ENCODE results near the gene PMEPA1. TPM values are rescaled to one million over a fixed set of nuclear protein-coding genes. Genes with fewer than 3 reads are reported as not detected.
"Not testable (repeated sequence)": the region's sequence is repeated elsewhere in the genome, so short reads cannot be mapped to it uniquely, and the experiment has no call there.

PMEPA1 gene
- polyA plus RNA-seq, 4 donors = 4.0 to 12.7 (median 9.6) TPM

DNA sequence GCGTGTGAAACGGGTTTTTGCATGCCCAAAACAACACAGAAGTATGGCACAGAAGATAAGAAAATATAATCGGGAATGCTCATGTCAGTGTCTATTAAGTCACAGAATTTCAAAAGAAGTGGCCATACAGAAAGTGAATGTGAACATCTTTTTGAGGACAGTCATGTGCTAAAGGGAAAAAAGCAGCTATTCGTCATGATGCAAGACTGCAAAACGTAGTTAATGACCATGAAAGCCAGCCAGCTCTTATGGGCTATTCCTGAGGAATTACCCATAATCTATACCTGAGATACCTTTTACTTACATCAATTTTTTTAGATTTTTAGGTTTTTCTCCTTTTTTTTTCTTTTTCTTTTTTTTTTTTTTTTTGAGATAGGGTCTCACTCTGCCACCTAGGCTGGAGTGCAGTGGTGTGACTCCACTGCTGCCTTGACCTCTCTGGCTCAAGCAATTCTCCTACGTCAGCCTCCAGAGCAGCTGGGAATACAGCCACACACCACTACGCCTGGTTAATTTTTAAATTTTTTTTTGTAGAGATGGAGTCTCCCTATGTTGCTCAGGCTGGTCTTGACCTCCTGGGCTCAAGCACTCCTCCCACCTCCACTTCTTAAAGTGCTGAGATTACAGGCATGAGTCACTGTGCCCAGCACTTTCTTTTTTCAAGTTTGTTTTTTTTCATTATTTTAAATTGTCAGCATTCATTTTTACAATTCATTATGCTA lies 71.5 kb downstream of the PMEPA1 start:
- 55 to 76% (median 58%) methylated on average over 7 of the region's 7 CpGs for WGBS, 3 donors
- Histone ChIP-seq H3K4me1 (ENCODE audit: control insufficient read depth in 3 of 3, insufficient read depth in 2 of 3, low read depth in 1 of 3, low read length in 2 of 3) (no peaks in the 10 kb centered on the region), H3K4me3 (ENCODE audit: low read depth in 1 of 3, low read length in 3 of 3) (no peak overlapping the region), H3K36me3 (ENCODE audit: control insufficient read depth in 3 of 3, insufficient read depth in 2 of 3, low read depth in 1 of 3, low read length in 3 of 3) (no peaks in the 10 kb centered on the region), H3K9me3 (ENCODE audit: control insufficient read depth in 2 of 2, insufficient read depth in 1 of 2, low read depth in 1 of 2, low read length in 1 of 2) (no peaks in the 10 kb centered on the region), H3K27ac (ENCODE audit: low read depth in 1 of 3, low read length in 2 of 3) (no peak overlapping the region), H3K27me3 (ENCODE audit: control insufficient read depth in 3 of 3, insufficient read depth in 3 of 3, low read length in 3 of 3) (peaks cover 0 to 3% (median 2%) of the 10 kb centered on the region in 3 donors)
- DNase-seq (no peak), FAIRE-seq (no peak)

DNA sequence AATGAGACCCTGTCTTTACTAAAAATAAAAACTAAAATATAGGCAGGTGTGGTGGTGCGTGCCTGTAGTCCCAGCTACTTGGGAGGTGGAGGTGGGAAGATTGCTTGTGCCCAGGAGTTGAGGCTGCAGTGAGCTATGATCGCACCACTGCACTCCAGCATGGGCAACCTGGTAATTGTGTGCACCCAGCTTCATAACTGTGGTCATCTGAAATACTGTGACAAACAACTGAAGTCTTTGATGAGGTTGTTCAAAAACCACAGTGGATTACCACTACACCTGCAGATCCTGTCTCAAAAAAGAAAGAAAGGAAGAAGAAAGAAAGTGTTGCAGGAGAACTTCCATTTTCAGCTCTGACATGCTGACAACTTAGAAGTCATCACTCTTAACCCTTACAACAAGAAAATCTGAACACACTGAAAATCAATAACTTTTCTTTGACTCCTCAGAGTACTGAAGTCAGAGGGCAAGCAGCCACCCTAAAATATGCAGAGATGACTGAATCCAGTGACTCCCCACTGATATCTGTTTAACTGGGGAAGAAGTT lies 75.8 kb downstream of the PMEPA1 start:
- Histone ChIP-seq H3K27me3 (ENCODE audit: control insufficient read depth in 3 of 3, insufficient read depth in 3 of 3, low read length in 3 of 3) (peaks cover 0 to 3% (median 2%) of the 10 kb centered on the region in 3 donors), H3K36me3 (ENCODE audit: control insufficient read depth in 3 of 3, insufficient read depth in 2 of 3, low read depth in 1 of 3, low read length in 3 of 3) (no peaks in the 10 kb centered on the region), H3K4me3 (ENCODE audit: low read depth in 1 of 3, low read length in 3 of 3) (no peak overlapping the region), H3K4me1 (ENCODE audit: control insufficient read depth in 3 of 3, insufficient read depth in 2 of 3, low read depth in 1 of 3, low read length in 2 of 3) (no peaks in the 10 kb centered on the region), H3K27ac (ENCODE audit: low read depth in 1 of 3, low read length in 2 of 3) (no peak overlapping the region), H3K9me3 (ENCODE audit: control insufficient read depth in 2 of 2, insufficient read depth in 1 of 2, low read depth in 1 of 2, low read length in 1 of 2) (no peaks in the 10 kb centered on the region)
- DNase-seq (no peak), FAIRE-seq (no peak)
- 72 to 82% (median 81%) methylated on average over 2 of the region's 2 CpGs for WGBS, 3 donors

GRCh38 chr20:57632286-57632685 lies 77.5 kb downstream of the PMEPA1 start:
- Histone ChIP-seq H3K4me3 (ENCODE audit: low read depth in 1 of 3, low read length in 3 of 3) (no peak overlapping the region), H3K9me3 (ENCODE audit: control insufficient read depth in 2 of 2, insufficient read depth in 1 of 2, low read depth in 1 of 2, low read length in 1 of 2) (no peaks in the 10 kb centered on the region), H3K27me3 (ENCODE audit: control insufficient read depth in 3 of 3, insufficient read depth in 3 of 3, low read length in 3 of 3) (peaks cover 0 to 3% (median 2%) of the 10 kb centered on the region in 3 donors), H3K4me1 (ENCODE audit: control insufficient read depth in 3 of 3, insufficient read depth in 2 of 3, low read depth in 1 of 3, low read length in 2 of 3) (peaks cover 0 to 3% (median 0%) of the 10 kb centered on the region in 3 donors), H3K36me3 (ENCODE audit: control insufficient read depth in 3 of 3, insufficient read depth in 2 of 3, low read depth in 1 of 3, low read length in 3 of 3) (no peaks in the 10 kb centered on the region), H3K27ac (ENCODE audit: low read depth in 1 of 3, low read length in 2 of 3) (no peak overlapping the region)
- WGBS, 3 donors = 79 to 96% (median 81%) methylated on average over 2 of the region's 2 CpGs
- FAIRE-seq = no peak
- DNase-seq = no peak

DNA sequence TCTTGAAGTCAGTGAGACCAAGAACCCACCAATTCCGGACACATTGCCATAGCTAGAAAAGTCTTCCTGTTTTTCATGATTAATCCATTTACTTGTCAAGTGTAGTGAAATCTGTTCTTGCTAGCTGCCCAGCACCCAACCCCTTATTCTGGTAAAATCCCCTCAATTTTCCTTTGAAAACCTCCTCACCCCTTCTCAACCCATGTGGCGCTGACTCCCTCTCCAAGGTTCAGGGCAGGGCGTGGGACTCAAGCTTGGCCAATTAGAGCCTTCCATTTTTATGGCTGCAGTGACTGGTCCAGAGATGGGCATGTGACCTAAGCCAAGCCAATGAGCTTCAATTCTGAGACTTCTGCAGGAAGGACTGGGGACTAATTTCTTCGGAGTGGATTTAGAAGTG lies 79.8 kb downstream of the PMEPA1 start:
- 63 to 82% (median 69%) methylated on average over 4 of the region's 4 CpGs for WGBS, 3 donors
- Histone ChIP-seq H3K4me1 (ENCODE audit: control insufficient read depth in 3 of 3, insufficient read depth in 2 of 3, low read depth in 1 of 3, low read length in 2 of 3) (peaks cover 0 to 3% (median 0%) of the 10 kb centered on the region in 3 donors), H3K4me3 (ENCODE audit: low read depth in 1 of 3, low read length in 3 of 3) (no peak overlapping the region), H3K27me3 (ENCODE audit: control insufficient read depth in 3 of 3, insufficient read depth in 3 of 3, low read length in 3 of 3) (peaks cover 0 to 3% (median 2%) of the 10 kb centered on the region in 3 donors), H3K27ac (ENCODE audit: low read depth in 1 of 3, low read length in 2 of 3) (peak overlapping the region in 1 of 3 donors; percentile 14), H3K36me3 (ENCODE audit: control insufficient read depth in 3 of 3, insufficient read depth in 2 of 3, low read depth in 1 of 3, low read length in 3 of 3) (no peaks in the 10 kb centered on the region), H3K9me3 (ENCODE audit: control insufficient read depth in 2 of 2, insufficient read depth in 1 of 2, low read depth in 1 of 2, low read length in 1 of 2) (peaks cover 0 to 7% of the 10 kb centered on the region in 2 donors)
- FAIRE-seq (no peak), DNase-seq (no peak)

DNA sequence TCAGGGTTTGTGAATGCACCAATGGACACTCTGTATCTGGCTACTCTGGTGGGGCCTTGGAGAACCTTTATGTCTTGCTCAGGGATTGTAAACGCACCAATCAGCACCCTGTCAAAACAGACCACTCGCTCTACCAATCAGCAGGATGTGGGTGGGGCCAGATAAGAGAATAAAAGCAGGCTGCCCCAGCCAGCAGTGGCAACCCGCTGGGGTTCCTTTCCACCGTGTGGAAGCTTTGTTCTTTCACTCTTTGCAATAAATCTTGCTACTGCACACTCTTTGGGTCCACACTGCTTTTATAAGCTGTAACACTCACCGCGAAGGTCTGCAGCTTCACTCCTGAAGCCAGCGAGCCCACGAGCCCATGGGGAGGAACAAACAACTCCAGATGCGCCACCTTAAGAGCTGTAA lies 80.3 kb downstream of the PMEPA1 start:
- H3K27ac ChIP-seq (ENCODE audit: low read depth in 1 of 3, low read length in 2 of 3) = peak overlapping the region in 1 of 3 donors; percentile 14
- H3K4me3 ChIP-seq (ENCODE audit: low read depth in 1 of 3, low read length in 3 of 3) = not testable (repeated sequence)
- 63 to 70% (median 64%) methylated on average over 9 of the region's 9 CpGs for WGBS, 3 donors

GRCh38 chr20:57628962-57629308 lies 80.9 kb downstream of the PMEPA1 start:
- Histone ChIP-seq H3K27ac (ENCODE audit: low read depth in 1 of 3, low read length in 2 of 3) (peak overlapping the region in 2 of 3 donors; percentile 18 to 47), H3K9me3 (ENCODE audit: control insufficient read depth in 2 of 2, insufficient read depth in 1 of 2, low read depth in 1 of 2, low read length in 1 of 2) (peaks cover 0 to 15% of the 10 kb centered on the region in 2 donors)
- H3K36me3 ChIP-seq (ENCODE audit: control insufficient read depth in 3 of 3, insufficient read depth in 2 of 3, low read depth in 1 of 3, low read length in 3 of 3); FAIRE-seq; DNase-seq; H3K27me3 ChIP-seq (ENCODE audit: control insufficient read depth in 3 of 3, insufficient read depth in 3 of 3, low read length in 3 of 3); H3K4me1 ChIP-seq (ENCODE audit: control insufficient read depth in 3 of 3, insufficient read depth in 2 of 3, low read depth in 1 of 3, low read length in 2 of 3); H3K4me3 ChIP-seq (ENCODE audit: low read depth in 1 of 3, low read length in 3 of 3): not testable (repeated sequence)
- 95% methylated on average over 7 to 12 of the region's 12 CpGs for WGBS, 3 donors

More for the DNA sequence above, 80.3 kb downstream of the PMEPA1 start:
- not testable (repeated sequence) for DNase-seq; H3K36me3 ChIP-seq (ENCODE audit: control insufficient read depth in 3 of 3, insufficient read depth in 2 of 3, low read depth in 1 of 3, low read length in 3 of 3); H3K4me1 ChIP-seq (ENCODE audit: control insufficient read depth in 3 of 3, insufficient read depth in 2 of 3, low read depth in 1 of 3, low read length in 2 of 3); H3K27me3 ChIP-seq (ENCODE audit: control insufficient read depth in 3 of 3, insufficient read depth in 3 of 3, low read length in 3 of 3); FAIRE-seq
- peaks cover 0 to 12% of the 10 kb centered on the region in 2 donors for H3K9me3 ChIP-seq (ENCODE audit: control insufficient read depth in 2 of 2, insufficient read depth in 1 of 2, low read depth in 1 of 2, low read length in 1 of 2)

DNA sequence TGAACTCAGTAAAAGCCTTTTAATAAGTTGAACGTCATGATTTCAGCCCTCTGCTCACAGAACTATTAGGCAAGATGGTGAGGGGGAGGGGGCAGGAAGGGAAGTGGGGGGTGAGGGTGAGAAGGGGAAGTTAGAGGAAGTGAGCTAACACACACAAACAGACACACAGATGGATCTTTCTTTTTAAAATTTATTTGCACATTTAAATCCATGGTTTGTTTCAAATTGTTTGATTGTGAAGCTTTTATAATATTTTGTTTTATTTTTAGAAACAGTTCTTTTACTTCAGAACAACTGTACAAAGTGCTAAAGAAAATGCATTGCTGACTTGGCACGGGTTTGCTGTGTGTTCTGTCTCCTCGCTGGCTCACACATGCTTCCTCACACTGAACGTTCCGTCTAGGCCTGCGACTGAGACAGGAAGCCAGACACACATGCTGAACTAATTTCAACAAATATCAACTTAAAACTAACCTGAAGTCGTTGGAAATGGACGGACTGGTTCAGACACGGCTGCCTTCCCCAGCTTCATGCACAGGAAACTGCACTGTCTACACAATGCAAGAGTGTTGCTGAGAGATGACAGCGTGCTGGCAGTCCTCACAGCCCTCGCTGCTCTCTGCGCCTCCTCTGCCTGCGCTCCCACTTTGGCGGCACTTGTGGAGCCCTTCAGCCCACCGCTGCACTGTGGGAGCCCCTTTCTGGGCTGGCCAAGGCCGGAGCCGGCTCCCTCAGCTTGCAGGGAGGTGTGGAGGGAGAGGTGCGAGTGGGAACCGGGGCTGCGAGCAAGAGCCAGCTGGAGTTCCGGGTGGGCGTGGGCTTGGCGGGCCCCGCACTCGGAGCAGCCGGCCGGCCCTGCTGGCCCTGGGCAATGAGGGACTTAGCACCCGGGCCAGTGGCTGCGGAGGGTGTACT lies 81.5 kb downstream of the PMEPA1 start:
- H3K27ac ChIP-seq (ENCODE audit: low read depth in 1 of 3, low read length in 2 of 3) = peak overlapping the region; percentile 42 to 83 (median 47)
- FAIRE-seq (no peak), DNase-seq (peak; percentile 17 to 50)
- H3K4me3 ChIP-seq (ENCODE audit: low read depth in 1 of 3, low read length in 3 of 3) = no peak overlapping the region
- H3K27me3 ChIP-seq (ENCODE audit: control insufficient read depth in 3 of 3, insufficient read depth in 3 of 3, low read length in 3 of 3) = no peaks in the 10 kb centered on the region
- H3K36me3 ChIP-seq (ENCODE audit: control insufficient read depth in 3 of 3, insufficient read depth in 2 of 3, low read depth in 1 of 3, low read length in 3 of 3) = no peaks in the 10 kb centered on the region
- peaks cover 0 to 3% (median 0%) of the 10 kb centered on the region in 3 donors for H3K4me1 ChIP-seq (ENCODE audit: control insufficient read depth in 3 of 3, insufficient read depth in 2 of 3, low read depth in 1 of 3, low read length in 2 of 3)
- WGBS, 3 donors = 51 to 84% (median 67%) methylated on average over 21 to 29 of the region's 29 CpGs
- peaks cover 0 to 18% of the 10 kb centered on the region in 2 donors for H3K9me3 ChIP-seq (ENCODE audit: control insufficient read depth in 2 of 2, insufficient read depth in 1 of 2, low read depth in 1 of 2, low read length in 1 of 2)

GRCh38 chr20:57627339-57627738 lies 82.5 kb downstream of the PMEPA1 start:
- FAIRE-seq = no peak
- no peaks in the 10 kb centered on the region for H3K27me3 ChIP-seq (ENCODE audit: control insufficient read depth in 3 of 3, insufficient read depth in 3 of 3, low read length in 3 of 3)
- peaks cover 0 to 3% (median 0%) of the 10 kb centered on the region in 3 donors for H3K4me1 ChIP-seq (ENCODE audit: control insufficient read depth in 3 of 3, insufficient read depth in 2 of 3, low read depth in 1 of 3, low read length in 2 of 3)
- H3K9me3 ChIP-seq (ENCODE audit: control insufficient read depth in 2 of 2, insufficient read depth in 1 of 2, low read depth in 1 of 2, low read length in 1 of 2) = peaks cover 0 to 18% of the 10 kb centered on the region in 2 donors
- H3K4me3 ChIP-seq (ENCODE audit: low read depth in 1 of 3, low read length in 3 of 3) = no peak overlapping the region
- WGBS, 3 donors = 86 to 90% (median 86%) methylated on average over 2 of the region's 2 CpGs
- peak overlapping the region; percentile 42 to 83 (median 68) for H3K27ac ChIP-seq (ENCODE audit: low read depth in 1 of 3, low read length in 2 of 3)
- DNase-seq = no peak
- no peaks in the 10 kb centered on the region for H3K36me3 ChIP-seq (ENCODE audit: control insufficient read depth in 3 of 3, insufficient read depth in 2 of 3, low read depth in 1 of 3, low read length in 3 of 3)
